HEK293 (cell line): ENCODE results near the gene CD2.
"Not testable (repeated sequence)": the region's sequence is repeated elsewhere in the genome, so short reads cannot be mapped to it uniquely, and the experiment has no call there.

Source experiments
- CTCF ChIA-PET: fragments of 350-600 bp; formaldehyde crosslinking; extraction: SDS; loops from one replicate; lab custom pipeline; 2021; ENCODE audit warnings: antibody characterized with exemption; lab: Yijun Ruan, JAX
- POLR2A ChIA-PET: fragments of 300-600 bp; formaldehyde crosslinking; extraction: SDS; loops from one replicate; lab custom pipeline; 2020; ENCODE audit warnings: antibody characterized with exemption, inconsistent platforms; lab: Yijun Ruan, JAX
- H3K27ac ChIP-seq: fragments of 200-500 bp; sonication (Bioruptor generic); 2 replicates; pipeline ENCODE4 v1.5.1; 2014; ENCODE audit warnings: low read depth, low read length, control low read depth, inconsistent platforms; ENCODE audit errors: extremely low read depth
- H3K36me3 ChIP-seq, 2 experiments: fragments of 200-500 bp in 1 of 2; sonication (Bioruptor generic) in 1 of 2; 1 replicate in 1 of 2; 2 replicates in 1 of 2; pipeline ENCODE4 v1.5.1; 2014 to 2017; ENCODE audit warnings: inconsistent platforms in 2 of 2, low read length in 2 of 2; ENCODE audit not compliant: control insufficient read depth in 2 of 2, insufficient read depth in 1 of 2
- H3K4me1 ChIP-seq: fragments of 200-500 bp; sonication (Bioruptor generic); 2 replicates; pipeline ENCODE4 v1.5.1; 2014; ENCODE audit warnings: mild to moderate bottlenecking, low read length, inconsistent platforms; ENCODE audit not compliant: control insufficient read depth, insufficient read depth
- H3K4me3 ChIP-seq: 2 replicates; pipeline ENCODE4 v1.5.1; 2011; ENCODE audit warnings: low read depth, mild to moderate bottlenecking, control low read depth, low read length, moderate library complexity
- H3K9me3 ChIP-seq: fragments of 200-500 bp; sonication (Bioruptor generic); 2 replicates; pipeline ENCODE4 v1.5.1; 2014; ENCODE audit warnings: low read depth, low read length, inconsistent platforms; ENCODE audit not compliant: control insufficient read depth, insufficient read depth
- MEIS1 ChIP-seq: sonication (generic); formaldehyde crosslinking; IDR thresholded peaks from 2 replicates; pipeline ENCODE4 v1.8.1; 2022; ENCODE audit warnings: missing genetic modification reagents, mild to moderate bottlenecking, borderline replicate concordance
- PRDM1 ChIP-seq: fragments of 450-650 bp; formaldehyde crosslinking; IDR thresholded peaks from 2 replicates; pipeline ENCODE4; 2016; ENCODE audit warnings: missing biosample characterization, missing genetic modification characterization
- SETDB1 ChIP-seq: IDR thresholded peaks from one replicate; pipeline ENCODE4 v1.6.1; 2017; ENCODE audit warnings: mild to moderate bottlenecking, low read length, moderate library complexity, mixed read lengths; ENCODE audit not compliant: insufficient read length
- ZBTB1 ChIP-seq: fragments of 450-650 bp; formaldehyde crosslinking; IDR thresholded peaks from 2 replicates; pipeline ENCODE4 v1.5.1; 2016; ENCODE audit warnings: missing biosample characterization, missing genetic modification characterization
- ZNF202 ChIP-seq: fragments of 450-650 bp; formaldehyde crosslinking; IDR thresholded peaks from 2 replicates; pipeline ENCODE4 v1.5.1; 2016; ENCODE audit warnings: missing biosample characterization, missing genetic modification characterization, borderline replicate concordance
- ZNF24 ChIP-seq: fragments of 450-650 bp; formaldehyde crosslinking; IDR thresholded peaks from 2 replicates; pipeline ENCODE4 v1.5.1; 2016; ENCODE audit warnings: missing biosample characterization, missing genetic modification characterization
- ZNF391 ChIP-seq: fragments of 450-650 bp; formaldehyde crosslinking; IDR thresholded peaks from 2 replicates; pipeline ENCODE4 v1.5.1; 2016; ENCODE audit warnings: low read depth, missing biosample characterization, missing genetic modification characterization, borderline replicate concordance
- ZNF555 ChIP-seq: fragments of 450-650 bp; formaldehyde crosslinking; conservative IDR thresholded peaks from 2 replicates; pipeline ENCODE4 v1.5.1; 2017; ENCODE audit warnings: missing biosample characterization, mild to moderate bottlenecking, missing genetic modification characterization, inconsistent platforms
- ZNF585B ChIP-seq: fragments of 450-650 bp; formaldehyde crosslinking; IDR thresholded peaks from 2 replicates; pipeline ENCODE4 v1.5.1; 2016; ENCODE audit warnings: missing biosample characterization, missing genetic modification characterization
- ZNF621 ChIP-seq: fragments of 450-650 bp; formaldehyde crosslinking; IDR thresholded peaks from 2 replicates; pipeline ENCODE4 v1.5.1; 2017; ENCODE audit warnings: missing biosample characterization, missing genetic modification characterization
- ZNF76 ChIP-seq: fragments of 450-650 bp; formaldehyde crosslinking; IDR thresholded peaks from 2 replicates; pipeline ENCODE4; 2016; ENCODE audit warnings: low read depth, missing biosample characterization, missing genetic modification characterization, borderline replicate concordance
- TF ChIP-seq, protein P1 (sequence below): fragments of 450-650 bp; formaldehyde crosslinking; IDR thresholded peaks from 2 replicates; pipeline ENCODE4 v1.5.1; 2016; ENCODE audit warnings: missing biosample characterization, missing genetic modification characterization
- TF ChIP-seq, protein P2 (sequence below): fragments of 450-650 bp; formaldehyde crosslinking; conservative IDR thresholded peaks from 2 replicates; pipeline ENCODE4 v1.5.1; 2016; ENCODE audit warnings: low read depth, missing biosample characterization, missing genetic modification characterization
- TF ChIP-seq, protein P3 (sequence below): fragments of 450-650 bp; formaldehyde crosslinking; IDR thresholded peaks from 2 replicates; pipeline ENCODE4 v1.5.1; 2016; ENCODE audit warnings: missing biosample characterization, missing genetic modification characterization
- TF ChIP-seq, protein P4 (sequence below): fragments of 450-650 bp; formaldehyde crosslinking; IDR thresholded peaks from 2 replicates; pipeline ENCODE4 v1.5.1; 2016; ENCODE audit warnings: missing biosample characterization, missing genetic modification characterization, borderline replicate concordance
- TF ChIP-seq, protein P5 (sequence below): fragments of 450-650 bp; formaldehyde crosslinking; IDR thresholded peaks from 2 replicates; pipeline ENCODE4 v1.5.1; 2016; ENCODE audit warnings: missing biosample characterization, missing genetic modification characterization, low read depth
- TF ChIP-seq, protein P6 (sequence below): fragments of 450-650 bp; formaldehyde crosslinking; IDR thresholded peaks from 2 replicates; pipeline ENCODE4 v1.5.1; 2016; ENCODE audit warnings: missing biosample characterization, missing genetic modification characterization
- TF ChIP-seq, protein P7 (sequence below): fragments of 450-650 bp; formaldehyde crosslinking; IDR thresholded peaks from 2 replicates; pipeline ENCODE4 v1.5.1; 2016; ENCODE audit warnings: missing biosample characterization, missing genetic modification characterization

CD2 gene

DNA sequence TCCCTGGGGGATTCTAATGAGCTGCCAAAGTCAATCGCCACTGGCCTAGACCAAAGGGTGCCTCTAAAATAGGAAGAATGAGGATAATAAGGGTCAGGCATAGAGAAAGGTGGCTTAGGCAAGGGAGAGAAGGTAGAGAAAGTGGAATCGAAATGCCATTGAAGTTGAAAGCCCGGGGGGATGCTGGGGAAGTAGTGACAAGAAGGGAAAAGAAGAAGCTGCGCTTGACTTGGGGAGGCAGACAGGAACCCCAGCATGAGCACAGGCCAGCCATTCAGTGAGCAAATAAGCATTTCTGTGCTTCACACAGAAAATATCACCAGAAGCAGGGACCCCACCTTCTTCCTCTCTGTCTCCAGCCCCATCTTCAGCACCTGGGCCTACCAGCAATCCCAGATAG lies 1.5 kb downstream of the CD2 start:
- H3K27ac ChIP-seq, result no peak overlapping the region
- H3K36me3 ChIP-seq, result no peaks in the 10 kb centered on the region
- H3K4me3 ChIP-seq, result no peak overlapping the region
- H3K4me1 ChIP-seq, result no peaks in the 10 kb centered on the region
- POLR2A ChIA-PET, result no interaction called here
- CTCF ChIA-PET, result interaction anchor here (0.7 to 2.4 kb wide), 2 partner anchors 9 to 176 kb away, joined by 4 to 12 read pairs; no protein-coding TSS in a partner anchor
- H3K9me3 ChIP-seq, result no peaks in the 10 kb centered on the region
- TF ChIP-seq ZNF202 (tag by site-specific recombination), result no peak
- TF ChIP-seq ZNF621, result no peak
- TF ChIP-seq, protein P1, sequence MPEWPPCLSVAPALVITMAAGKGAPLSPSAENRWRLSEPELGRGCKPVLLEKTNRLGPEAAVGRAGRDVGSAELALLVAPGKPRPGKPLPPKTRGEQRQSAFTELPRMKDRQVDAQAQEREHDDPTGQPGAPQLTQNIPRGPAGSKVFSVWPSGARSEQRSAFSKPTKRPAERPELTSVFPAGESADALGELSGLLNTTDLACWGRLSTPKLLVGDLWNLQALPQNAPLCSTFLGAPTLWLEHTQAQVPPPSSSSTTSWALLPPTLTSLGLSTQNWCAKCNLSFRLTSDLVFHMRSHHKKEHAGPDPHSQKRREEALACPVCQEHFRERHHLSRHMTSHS (tag by site-specific recombination), result no peak
- TF ChIP-seq, protein P2, sequence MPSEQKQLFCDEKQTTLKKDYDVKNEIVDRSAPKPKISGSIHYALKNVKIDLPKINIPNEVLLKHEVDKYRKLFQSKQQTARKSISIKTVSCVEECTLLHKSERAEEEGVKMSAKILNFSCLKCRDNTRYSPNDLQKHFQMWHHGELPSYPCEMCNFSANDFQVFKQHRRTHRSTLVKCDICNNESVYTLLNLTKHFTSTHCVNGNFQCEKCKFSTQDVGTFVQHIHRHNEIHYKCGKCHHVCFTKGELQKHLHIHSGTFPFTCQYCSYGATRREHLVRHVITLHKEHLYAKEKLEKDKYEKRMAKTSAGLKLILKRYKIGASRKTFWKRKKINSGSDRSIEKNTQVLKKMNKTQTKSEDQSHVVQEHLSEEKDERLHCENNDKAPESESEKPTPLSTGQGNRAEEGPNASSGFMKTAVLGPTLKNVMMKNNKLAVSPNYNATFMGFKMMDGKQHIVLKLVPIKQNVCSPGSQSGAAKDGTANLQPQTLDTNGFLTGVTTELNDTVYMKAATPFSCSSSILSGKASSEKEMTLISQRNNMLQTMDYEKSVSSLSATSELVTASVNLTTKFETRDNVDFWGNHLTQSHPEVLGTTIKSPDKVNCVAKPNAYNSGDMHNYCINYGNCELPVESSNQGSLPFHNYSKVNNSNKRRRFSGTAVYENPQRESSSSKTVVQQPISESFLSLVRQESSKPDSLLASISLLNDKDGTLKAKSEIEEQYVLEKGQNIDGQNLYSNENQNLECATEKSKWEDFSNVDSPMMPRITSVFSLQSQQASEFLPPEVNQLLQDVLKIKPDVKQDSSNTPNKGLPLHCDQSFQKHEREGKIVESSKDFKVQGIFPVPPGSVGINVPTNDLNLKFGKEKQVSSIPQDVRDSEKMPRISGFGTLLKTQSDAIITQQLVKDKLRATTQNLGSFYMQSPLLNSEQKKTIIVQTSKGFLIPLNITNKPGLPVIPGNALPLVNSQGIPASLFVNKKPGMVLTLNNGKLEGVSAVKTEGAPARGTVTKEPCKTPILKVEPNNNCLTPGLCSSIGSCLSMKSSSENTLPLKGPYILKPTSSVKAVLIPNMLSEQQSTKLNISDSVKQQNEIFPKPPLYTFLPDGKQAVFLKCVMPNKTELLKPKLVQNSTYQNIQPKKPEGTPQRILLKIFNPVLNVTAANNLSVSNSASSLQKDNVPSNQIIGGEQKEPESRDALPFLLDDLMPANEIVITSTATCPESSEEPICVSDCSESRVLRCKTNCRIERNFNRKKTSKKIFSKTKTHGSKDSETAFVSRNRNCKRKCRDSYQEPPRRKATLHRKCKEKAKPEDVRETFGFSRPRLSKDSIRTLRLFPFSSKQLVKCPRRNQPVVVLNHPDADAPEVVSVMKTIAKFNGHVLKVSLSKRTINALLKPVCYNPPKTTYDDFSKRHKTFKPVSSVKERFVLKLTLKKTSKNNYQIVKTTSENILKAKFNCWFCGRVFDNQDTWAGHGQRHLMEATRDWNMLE (tag by site-specific recombination), result no peak
- TF ChIP-seq, protein P3, sequence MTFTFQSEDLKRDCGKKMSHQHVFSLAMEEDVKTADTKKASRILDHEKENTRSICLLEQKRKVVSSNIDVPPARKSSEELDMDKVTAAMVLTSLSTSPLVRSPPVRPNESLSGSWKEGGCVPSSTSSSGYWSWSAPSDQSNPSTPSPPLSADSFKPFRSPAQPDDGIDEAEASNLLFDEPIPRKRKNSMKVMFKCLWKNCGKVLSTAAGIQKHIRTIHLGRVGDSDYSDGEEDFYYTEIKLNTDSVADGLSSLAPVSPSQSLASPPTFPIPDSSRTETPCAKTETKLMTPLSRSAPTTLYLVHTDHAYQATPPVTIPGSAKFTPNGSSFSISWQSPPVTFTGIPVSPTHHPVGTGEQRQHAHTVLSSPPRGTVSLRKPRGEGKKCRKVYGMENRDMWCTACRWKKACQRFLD (tag by site-specific recombination), result no peak
- TF ChIP-seq ZNF24, result no peak
- no peak for TF ChIP-seq MEIS1 (CRISPR knock-in tag)
- TF ChIP-seq ZNF585B (tag by site-specific recombination), result no peak
- TF ChIP-seq ZNF391, result no peak
- TF ChIP-seq, protein P4, sequence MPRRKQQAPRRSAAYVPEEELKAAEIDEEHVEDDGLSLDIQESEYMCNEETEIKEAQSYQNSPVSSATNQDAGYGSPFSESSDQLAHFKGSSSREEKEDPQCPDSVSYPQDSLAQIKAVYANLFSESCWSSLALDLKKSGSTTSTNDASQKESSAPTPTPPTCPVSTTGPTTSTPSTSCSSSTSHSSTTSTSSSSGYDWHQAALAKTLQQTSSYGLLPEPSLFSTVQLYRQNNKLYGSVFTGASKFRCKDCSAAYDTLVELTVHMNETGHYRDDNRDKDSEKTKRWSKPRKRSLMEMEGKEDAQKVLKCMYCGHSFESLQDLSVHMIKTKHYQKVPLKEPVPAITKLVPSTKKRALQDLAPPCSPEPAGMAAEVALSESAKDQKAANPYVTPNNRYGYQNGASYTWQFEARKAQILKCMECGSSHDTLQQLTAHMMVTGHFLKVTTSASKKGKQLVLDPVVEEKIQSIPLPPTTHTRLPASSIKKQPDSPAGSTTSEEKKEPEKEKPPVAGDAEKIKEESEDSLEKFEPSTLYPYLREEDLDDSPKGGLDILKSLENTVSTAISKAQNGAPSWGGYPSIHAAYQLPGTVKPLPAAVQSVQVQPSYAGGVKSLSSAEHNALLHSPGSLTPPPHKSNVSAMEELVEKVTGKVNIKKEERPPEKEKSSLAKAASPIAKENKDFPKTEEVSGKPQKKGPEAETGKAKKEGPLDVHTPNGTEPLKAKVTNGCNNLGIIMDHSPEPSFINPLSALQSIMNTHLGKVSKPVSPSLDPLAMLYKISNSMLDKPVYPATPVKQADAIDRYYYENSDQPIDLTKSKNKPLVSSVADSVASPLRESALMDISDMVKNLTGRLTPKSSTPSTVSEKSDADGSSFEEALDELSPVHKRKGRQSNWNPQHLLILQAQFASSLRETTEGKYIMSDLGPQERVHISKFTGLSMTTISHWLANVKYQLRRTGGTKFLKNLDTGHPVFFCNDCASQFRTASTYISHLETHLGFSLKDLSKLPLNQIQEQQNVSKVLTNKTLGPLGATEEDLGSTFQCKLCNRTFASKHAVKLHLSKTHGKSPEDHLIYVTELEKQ (tag by site-specific recombination), result no peak
- TF ChIP-seq, protein P5, sequence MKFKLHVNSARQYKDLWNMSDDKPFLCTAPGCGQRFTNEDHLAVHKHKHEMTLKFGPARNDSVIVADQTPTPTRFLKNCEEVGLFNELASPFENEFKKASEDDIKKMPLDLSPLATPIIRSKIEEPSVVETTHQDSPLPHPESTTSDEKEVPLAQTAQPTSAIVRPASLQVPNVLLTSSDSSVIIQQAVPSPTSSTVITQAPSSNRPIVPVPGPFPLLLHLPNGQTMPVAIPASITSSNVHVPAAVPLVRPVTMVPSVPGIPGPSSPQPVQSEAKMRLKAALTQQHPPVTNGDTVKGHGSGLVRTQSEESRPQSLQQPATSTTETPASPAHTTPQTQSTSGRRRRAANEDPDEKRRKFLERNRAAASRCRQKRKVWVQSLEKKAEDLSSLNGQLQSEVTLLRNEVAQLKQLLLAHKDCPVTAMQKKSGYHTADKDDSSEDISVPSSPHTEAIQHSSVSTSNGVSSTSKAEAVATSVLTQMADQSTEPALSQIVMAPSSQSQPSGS, result no peak
- no peak for TF ChIP-seq SETDB1
- TF ChIP-seq, protein P6, sequence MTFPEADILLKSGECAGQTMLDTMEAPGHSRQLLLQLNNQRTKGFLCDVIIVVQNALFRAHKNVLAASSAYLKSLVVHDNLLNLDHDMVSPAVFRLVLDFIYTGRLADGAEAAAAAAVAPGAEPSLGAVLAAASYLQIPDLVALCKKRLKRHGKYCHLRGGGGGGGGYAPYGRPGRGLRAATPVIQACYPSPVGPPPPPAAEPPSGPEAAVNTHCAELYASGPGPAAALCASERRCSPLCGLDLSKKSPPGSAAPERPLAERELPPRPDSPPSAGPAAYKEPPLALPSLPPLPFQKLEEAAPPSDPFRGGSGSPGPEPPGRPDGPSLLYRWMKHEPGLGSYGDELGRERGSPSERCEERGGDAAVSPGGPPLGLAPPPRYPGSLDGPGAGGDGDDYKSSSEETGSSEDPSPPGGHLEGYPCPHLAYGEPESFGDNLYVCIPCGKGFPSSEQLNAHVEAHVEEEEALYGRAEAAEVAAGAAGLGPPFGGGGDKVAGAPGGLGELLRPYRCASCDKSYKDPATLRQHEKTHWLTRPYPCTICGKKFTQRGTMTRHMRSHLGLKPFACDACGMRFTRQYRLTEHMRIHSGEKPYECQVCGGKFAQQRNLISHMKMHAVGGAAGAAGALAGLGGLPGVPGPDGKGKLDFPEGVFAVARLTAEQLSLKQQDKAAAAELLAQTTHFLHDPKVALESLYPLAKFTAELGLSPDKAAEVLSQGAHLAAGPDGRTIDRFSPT (tag by site-specific recombination), result no peak
- TF ChIP-seq, protein P7, sequence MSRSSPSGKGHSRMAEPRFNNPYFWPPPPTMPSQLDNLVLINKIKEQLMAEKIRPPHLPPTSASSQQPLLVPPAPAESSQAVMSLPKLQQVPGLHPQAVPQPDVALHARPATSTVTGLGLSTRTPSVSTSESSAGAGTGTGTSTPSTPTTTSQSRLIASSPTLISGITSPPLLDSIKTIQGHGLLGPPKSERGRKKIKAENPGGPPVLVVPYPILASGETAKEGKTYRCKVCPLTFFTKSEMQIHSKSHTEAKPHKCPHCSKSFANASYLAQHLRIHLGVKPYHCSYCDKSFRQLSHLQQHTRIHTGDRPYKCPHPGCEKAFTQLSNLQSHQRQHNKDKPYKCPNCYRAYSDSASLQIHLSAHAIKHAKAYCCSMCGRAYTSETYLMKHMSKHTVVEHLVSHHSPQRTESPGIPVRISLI, result no peak
- TF ChIP-seq ZBTB1 (tag by site-specific recombination), result no peak
- no peak for TF ChIP-seq ZNF76 (tag by site-specific recombination)
- TF ChIP-seq PRDM1 (tag by site-specific recombination), result no peak
- TF ChIP-seq ZNF555 (tag by site-specific recombination), result no peak
- TF ChIP-seq, all 188 proteins: peak for 0

DNA sequence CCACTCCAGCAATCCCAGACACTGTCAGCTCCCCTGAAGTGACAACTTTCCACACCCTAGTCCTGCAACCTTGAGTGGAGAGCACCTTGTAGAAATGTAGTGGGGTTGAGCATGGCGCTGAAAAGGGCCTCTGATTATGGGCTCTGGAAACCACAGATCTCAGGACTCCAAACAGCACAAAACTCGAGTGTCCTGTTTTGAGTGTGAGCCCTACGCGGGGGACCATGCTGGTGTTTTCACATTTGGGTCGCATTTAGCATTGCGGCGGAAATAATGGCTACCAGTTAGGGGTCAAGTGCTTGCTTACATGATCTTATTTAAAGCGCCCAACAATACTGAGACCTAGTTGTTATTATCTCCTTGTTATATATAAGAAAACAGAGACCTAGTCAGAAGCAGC lies 1.9 kb downstream of the CD2 start:
- H3K9me3 ChIP-seq, H3K4me3 ChIP-seq, H3K4me1 ChIP-seq, H3K27ac ChIP-seq, POLR2A ChIA-PET, H3K36me3 ChIP-seq: not testable (repeated sequence)
- CTCF ChIA-PET, result interaction anchor here (2.4 kb wide), 1 partner anchor 8 kb away, joined by 12 read pairs; no protein-coding TSS in a partner anchor
